KMS-11 (cell line): ENCODE results near the gene NFE2L3.

Experiments
- H2AFZ ChIP-seq: fragments of 200-600 bp; sonication (generic); 2 replicates; pipeline ENCODE4 v1.6.1; 2016; ENCODE audit warnings: antibody characterized with exemption, mixed run types, low read depth
- H3K27ac ChIP-seq: fragments of 200-600 bp; sonication (generic); 2 replicates; pipeline ENCODE4 v1.6.1; 2016; ENCODE audit warnings: mild to moderate bottlenecking, mixed run types
- H3K27me3 ChIP-seq: fragments of 200-600 bp; sonication (generic); 2 replicates; pipeline ENCODE4 v1.6.1; 2017; ENCODE audit warnings: mild to moderate bottlenecking, low read depth, mixed run types, moderate library complexity; ENCODE audit not compliant: insufficient read depth
- H3K36me3 ChIP-seq: fragments of 200-600 bp; sonication (generic); 2 replicates; pipeline ENCODE4 v1.6.1; 2017; ENCODE audit warnings: mild to moderate bottlenecking, mixed run types; ENCODE audit not compliant: insufficient read depth
- H3K4me1 ChIP-seq: fragments of 200-600 bp; sonication (generic); 2 replicates; pipeline ENCODE4 v1.6.1; 2016; ENCODE audit warnings: mild to moderate bottlenecking, low read depth, mixed run types; ENCODE audit not compliant: poor library complexity, severe bottlenecking
- H3K4me2 ChIP-seq: fragments of 200-600 bp; sonication (generic); 2 replicates; pipeline ENCODE4 v1.7.0; 2016; ENCODE audit warnings: mild to moderate bottlenecking, mixed run types
- H3K4me3 ChIP-seq: fragments of 200-600 bp; sonication (generic); IDR thresholded peaks from 2 replicates; pipeline ENCODE4 v1.6.1; 2017; ENCODE audit warnings: low read depth, low read length, mixed read lengths; ENCODE audit not compliant: insufficient read depth
- H3K79me2 ChIP-seq: fragments of 200-600 bp; sonication (generic); 2 replicates; pipeline ENCODE4 v1.6.1; 2016; ENCODE audit warnings: low read depth, mixed run types; ENCODE audit not compliant: insufficient read depth
- H3K9ac ChIP-seq: fragments of 200-600 bp; sonication (generic); 2 replicates; pipeline ENCODE4 v1.6.1; 2016; ENCODE audit warnings: mild to moderate bottlenecking, mixed run types
- H4K20me1 ChIP-seq: fragments of 200-600 bp; sonication (generic); 2 replicates; pipeline ENCODE4 v1.6.1; 2016; ENCODE audit warnings: mild to moderate bottlenecking, mixed run types; ENCODE audit not compliant: insufficient read depth
- TF ChIP-seq, protein P1 (sequence below): fragments of 200-600 bp; sonication (generic); conservative IDR thresholded peaks from 2 replicates; pipeline ENCODE4 v1.6.1; 2017; ENCODE audit warnings: low read depth, mild to moderate bottlenecking, antibody characterized with exemption, low read length, moderate library complexity, mixed read lengths

Gene NFE2L3

GRCh38 chr7:26195182-26195581, 43.2 kb downstream of the NFE2L3 start:
- Histone ChIP-seq H3K36me3 (peaks cover 83% of the 10 kb centered on the region), H3K27me3 (no peaks in the 10 kb centered on the region), H3K9ac (peak overlapping the region; percentile 98; the same call in 1 of the 2 replicates), H2AFZ (no peak overlapping the region), H3K4me2 (peak overlapping the region; percentile 82), H3K4me3 (no peak overlapping the region), H3K4me1 (peaks cover 78% of the 10 kb centered on the region), H3K27ac (peak overlapping the region; percentile 94; the same call in 1 of the 2 replicates), H3K79me2 (peaks cover 100% of the 10 kb centered on the region), H4K20me1 (peaks cover 95% of the 10 kb centered on the region)
- TF ChIP-seq, protein P1, sequence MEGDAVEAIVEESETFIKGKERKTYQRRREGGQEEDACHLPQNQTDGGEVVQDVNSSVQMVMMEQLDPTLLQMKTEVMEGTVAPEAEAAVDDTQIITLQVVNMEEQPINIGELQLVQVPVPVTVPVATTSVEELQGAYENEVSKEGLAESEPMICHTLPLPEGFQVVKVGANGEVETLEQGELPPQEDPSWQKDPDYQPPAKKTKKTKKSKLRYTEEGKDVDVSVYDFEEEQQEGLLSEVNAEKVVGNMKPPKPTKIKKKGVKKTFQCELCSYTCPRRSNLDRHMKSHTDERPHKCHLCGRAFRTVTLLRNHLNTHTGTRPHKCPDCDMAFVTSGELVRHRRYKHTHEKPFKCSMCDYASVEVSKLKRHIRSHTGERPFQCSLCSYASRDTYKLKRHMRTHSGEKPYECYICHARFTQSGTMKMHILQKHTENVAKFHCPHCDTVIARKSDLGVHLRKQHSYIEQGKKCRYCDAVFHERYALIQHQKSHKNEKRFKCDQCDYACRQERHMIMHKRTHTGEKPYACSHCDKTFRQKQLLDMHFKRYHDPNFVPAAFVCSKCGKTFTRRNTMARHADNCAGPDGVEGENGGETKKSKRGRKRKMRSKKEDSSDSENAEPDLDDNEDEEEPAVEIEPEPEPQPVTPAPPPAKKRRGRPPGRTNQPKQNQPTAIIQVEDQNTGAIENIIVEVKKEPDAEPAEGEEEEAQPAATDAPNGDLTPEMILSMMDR: no peak

DNA sequence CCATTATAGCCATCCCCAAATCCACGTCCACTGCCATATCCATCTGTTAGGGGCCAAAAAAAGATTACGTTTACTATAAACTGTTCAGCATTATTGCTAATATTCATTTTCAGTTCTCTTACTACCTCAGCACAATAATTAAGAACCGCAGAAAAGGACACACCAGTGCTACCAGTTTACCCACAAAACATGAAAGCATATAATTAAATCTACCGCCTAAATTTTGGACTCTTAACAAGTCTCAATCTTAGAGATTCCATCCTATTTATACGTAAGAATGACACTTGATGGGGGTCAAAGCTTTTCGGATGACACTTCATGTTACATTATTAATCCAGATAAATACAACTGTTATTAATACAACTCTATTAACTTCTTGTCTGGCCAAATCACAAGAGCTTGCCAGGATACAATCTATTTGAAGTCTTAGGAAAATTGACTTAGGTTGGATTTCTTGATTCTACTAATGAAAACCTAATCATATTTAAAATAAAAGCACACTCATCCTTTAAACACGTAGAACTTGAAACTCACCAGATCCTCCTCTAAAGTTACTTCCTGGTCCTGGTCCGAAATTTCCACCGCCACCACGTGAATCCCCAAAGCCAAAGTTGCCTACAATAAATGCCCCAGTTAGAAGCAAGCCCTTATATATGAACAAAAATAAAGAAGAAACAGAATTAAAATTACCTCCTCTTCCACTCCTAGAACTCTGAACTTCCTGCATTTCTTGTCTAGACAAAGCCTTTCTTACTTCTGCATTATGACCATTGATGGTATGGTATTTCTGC, 44.1 kb downstream of the NFE2L3 start:
- Histone ChIP-seq H3K4me3 (no peak overlapping the region), H3K27ac (peak overlapping the region; percentile 94; the same call in 1 of the 2 replicates), H4K20me1 (peaks cover 88% of the 10 kb centered on the region), H3K27me3 (no peaks in the 10 kb centered on the region), H3K9ac (peak overlapping the region; percentile 98; the same call in 1 of the 2 replicates), H3K4me1 (peaks cover 70% of the 10 kb centered on the region), H3K79me2 (peaks cover 95% of the 10 kb centered on the region), H3K4me2 (peak overlapping the region; percentile 82), H2AFZ (no peak overlapping the region), H3K36me3 (peaks cover 78% of the 10 kb centered on the region)
- TF ChIP-seq, protein P1: no peak

- Histone ChIP-seq H3K79me2 (peaks cover 89% of the 10 kb centered on the region), H3K36me3 (peaks cover 66% of the 10 kb centered on the region)
- TF ChIP-seq, protein P1: no peak
Observed at GRCh38 chr7:26197153-26198115, 45.4 kb downstream of the NFE2L3 start.

DNA sequence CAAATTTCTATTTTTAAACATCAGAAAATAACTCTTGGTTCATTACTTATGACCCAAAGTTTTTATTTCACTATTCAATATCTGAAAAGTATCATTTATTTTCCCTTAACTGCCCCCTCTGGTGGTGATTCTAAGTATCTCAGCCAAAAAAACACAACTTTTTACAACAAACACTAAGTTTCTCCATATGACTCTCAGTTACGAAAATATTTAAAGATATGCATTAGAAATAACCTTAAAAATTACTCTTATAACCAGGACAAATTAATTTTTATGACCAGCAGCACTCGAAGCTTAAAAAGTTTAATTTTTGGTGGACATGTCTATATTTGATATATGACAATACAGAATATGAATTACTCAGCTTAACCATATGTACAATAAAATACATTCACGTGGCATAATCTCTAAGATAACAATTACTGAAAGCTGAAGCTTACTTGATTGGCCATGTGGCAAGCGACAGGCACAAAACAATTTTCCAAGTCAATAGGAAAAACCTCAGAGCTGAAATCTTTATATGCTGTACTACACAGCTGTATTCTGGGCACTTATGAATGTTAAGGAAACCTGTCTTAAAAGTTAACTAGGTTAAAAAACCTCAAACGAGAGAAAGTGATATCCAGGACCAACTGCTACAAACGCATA, 46.3 kb downstream of the NFE2L3 start:
- H3K4me1 ChIP-seq: peaks cover 48% of the 10 kb centered on the region
- peaks cover 59% of the 10 kb centered on the region for H3K36me3 ChIP-seq

More at GRCh38 chr7:26197153-26198115, 45.4 kb downstream of the NFE2L3 start:
- Histone ChIP-seq H3K4me3 (no peak overlapping the region), H3K4me2 (peak overlapping the region; percentile 82), H3K27me3 (no peaks in the 10 kb centered on the region), H2AFZ (no peak overlapping the region), H3K4me1 (peaks cover 56% of the 10 kb centered on the region), H3K9ac (peak overlapping the region; percentile 98), H4K20me1 (peaks cover 74% of the 10 kb centered on the region), H3K27ac (peak overlapping the region; percentile 94)

More for the DNA sequence above, 46.3 kb downstream of the NFE2L3 start:
- Histone ChIP-seq H3K27ac (peak overlapping the region; percentile 94), H3K4me2 (peak overlapping the region; percentile 82), H3K27me3 (no peaks in the 10 kb centered on the region), H3K9ac (peak overlapping the region; percentile 98), H3K79me2 (peaks cover 89% of the 10 kb centered on the region), H4K20me1 (peaks cover 67% of the 10 kb centered on the region), H2AFZ (no peak overlapping the region), H3K4me3 (no peak overlapping the region)
- TF ChIP-seq, protein P1: peak; percentile 94
